ENCODE measurements around the gene FILIP1. TPM values are rescaled to one million over a fixed set of nuclear protein-coding genes. Genes with fewer than 3 reads are reported as not detected.

The FILIP1 gene
- polyA plus RNA-seq, 1 of the 3 experiments (the other 2 are of a cell fraction): 0.03 TPM

- Histone ChIP-seq H3K36me3 (replicated peaks in 1 of 2; ENCODE audit: control insufficient read depth in 1 of 2, insufficient read depth in 2 of 2, low read length in 1 of 2) (no peaks in the 10 kb centered on the region), H3K4me3 (ENCODE audit: low read depth in 2 of 2, low read length in 1 of 2) (no peak overlapping the region), H3K27me3 (ENCODE audit: insufficient read depth) (no peaks in the 10 kb centered on the region), H4K20me1 (ENCODE audit: insufficient read depth) (no peaks in the 10 kb centered on the region), H3K4me2 (no peak overlapping the region), H3K4me1 (ENCODE audit: control insufficient read depth in 1 of 2, insufficient read depth in 2 of 2, low read depth in 1 of 2, low read length in 1 of 2) (peaks cover 2 to 8% of the 10 kb centered on the region in 2 experiments), H2AFZ (ENCODE audit: low read depth) (0 out of 2 replicates have a peak overlapping the region, but pooled peaks have one; percentile 0), H3F3A (replicated peaks; ENCODE audit: insufficient read depth) (no peaks in the 10 kb centered on the region), H3K9ac (no peak overlapping the region), H3K79me2 (ENCODE audit: insufficient read depth) (no peaks in the 10 kb centered on the region), H3K9me3 (no peaks in the 10 kb centered on the region), H3K27ac (ENCODE audit: low read depth in 2 of 2, low read length in 1 of 2) (peak overlapping the region in 1 of 2 experiments; percentile 35; a peak in 1 of 4 replicates), H3K9me2 (no peaks in the 10 kb centered on the region)
- 24% methylated on average over 2 of the region's 2 CpGs for WGBS (ENCODE audit: low lambda C conversion rate)
- TF ChIP-seq EZH2phosphoT487 (IDR thresholded peaks at IDR 0.05; ENCODE audit: borderline replicate concordance, low read depth) (no peak), SIN3A (IDR thresholded peaks at IDR 0.05; ENCODE audit: borderline replicate concordance, low read depth, low read length) (no peak), TCF12 (IDR thresholded peaks at IDR 0.05) (peak; percentile 50; the same call in 1 of the 2 replicates), MAX (IDR thresholded peaks at IDR 0.05; ENCODE audit: low read depth) (no peak), FOSL2 (IDR thresholded peaks at IDR 0.05; ENCODE audit: borderline replicate concordance, low read depth) (peak; percentile 37; the same call in 1 of the 2 replicates)
- TF ChIP-seq, protein P1, sequence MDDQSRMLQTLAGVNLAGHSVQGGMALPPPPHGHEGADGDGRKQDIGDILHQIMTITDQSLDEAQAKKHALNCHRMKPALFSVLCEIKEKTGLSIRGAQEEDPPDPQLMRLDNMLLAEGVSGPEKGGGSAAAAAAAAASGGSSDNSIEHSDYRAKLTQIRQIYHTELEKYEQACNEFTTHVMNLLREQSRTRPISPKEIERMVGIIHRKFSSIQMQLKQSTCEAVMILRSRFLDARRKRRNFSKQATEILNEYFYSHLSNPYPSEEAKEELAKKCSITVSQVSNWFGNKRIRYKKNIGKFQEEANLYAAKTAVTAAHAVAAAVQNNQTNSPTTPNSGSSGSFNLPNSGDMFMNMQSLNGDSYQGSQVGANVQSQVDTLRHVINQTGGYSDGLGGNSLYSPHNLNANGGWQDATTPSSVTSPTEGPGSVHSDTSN (IDR thresholded peaks at IDR 0.05): no peak
- CTCF ChIA-PET: no interaction called here
- no peak for DNase-seq
- POLR2A ChIA-PET: no interaction called here
Measured at GRCh38 chr6:75331151-75331550, 162.4 kb downstream of the FILIP1 start.

GRCh38 chr6:75329703-75330102, 163.9 kb downstream of the FILIP1 start:
- POLR2A ChIA-PET: no interaction called here
- TF ChIP-seq RXRA (IDR thresholded peaks at IDR 0.05; ENCODE audit: borderline replicate concordance, low read depth) (no peak), MXI1 (IDR thresholded peaks at IDR 0.05; ENCODE audit: low read depth, low read length) (no peak), CTCF (IDR thresholded peaks at IDR 0.05) (no peak), MEF2A (IDR thresholded peaks at IDR 0.05; ENCODE audit: borderline replicate concordance, low read depth) (no peak), MAX (IDR thresholded peaks at IDR 0.05; ENCODE audit: low read depth) (no peak), GABPA (IDR thresholded peaks at IDR 0.05; ENCODE audit: low read depth) (no peak), GATA2 (CRISPR knock-in tag; IDR thresholded peaks at IDR 0.05) (no peak), TCF12 (IDR thresholded peaks at IDR 0.05) (no peak), RCOR1 (IDR thresholded peaks at IDR 0.05; ENCODE audit: low read length) (no peak)

More at GRCh38 chr6:75329703-75330102, 163.9 kb downstream of the FILIP1 start:
- H3K4me3 ChIP-seq (ENCODE audit: low read depth in 2 of 2, low read length in 1 of 2): no peak overlapping the region
- H3K36me3 ChIP-seq (replicated peaks in 1 of 2; ENCODE audit: control insufficient read depth in 1 of 2, insufficient read depth in 2 of 2, low read length in 1 of 2): no peaks in the 10 kb centered on the region
- H3K9me2 ChIP-seq: no peaks in the 10 kb centered on the region
- no peak for DNase-seq
- no peak overlapping the region for H3K9ac ChIP-seq
- 96% methylated on average over 1 of the region's 1 CpG for WGBS (ENCODE audit: low lambda C conversion rate)
- H4K20me1 ChIP-seq (ENCODE audit: insufficient read depth): no peaks in the 10 kb centered on the region
- H3K79me2 ChIP-seq (ENCODE audit: insufficient read depth): no peaks in the 10 kb centered on the region
- CTCF ChIA-PET: interaction anchor here (1.5 kb wide), 1 partner anchor 17 kb away, joined by 4 read pairs; no protein-coding TSS in a partner anchor
- no peak overlapping the region for H2AFZ ChIP-seq (ENCODE audit: low read depth)
- no peak overlapping the region for H3K27ac ChIP-seq (ENCODE audit: low read depth in 2 of 2, low read length in 1 of 2)
- H3K4me2 ChIP-seq: no peak overlapping the region
- H3K4me1 ChIP-seq (ENCODE audit: control insufficient read depth in 1 of 2, insufficient read depth in 2 of 2, low read depth in 1 of 2, low read length in 1 of 2): peaks cover 2 to 8% of the 10 kb centered on the region in 2 experiments; a peak in 3 of 4 replicates
- H3K9me3 ChIP-seq: no peaks in the 10 kb centered on the region
- H3F3A ChIP-seq (replicated peaks; ENCODE audit: insufficient read depth): no peaks in the 10 kb centered on the region
- no peaks in the 10 kb centered on the region for H3K27me3 ChIP-seq (ENCODE audit: insufficient read depth)
